Lower leg skin (tissue), 3 donors: ENCODE results near the gene NBAS.

Source experiments
- CTCF ChIP-seq, 3 donors: fragments of 450-650 bp; IDR thresholded peaks; one replicate each; pipeline ENCODE4 v1.5.1; 2016; ENCODE audit warnings: antibody characterized with exemption in 3 of 3, mild to moderate bottlenecking in 3 of 3, moderate library complexity in 2 of 3
- POLR2A ChIP-seq, 2 donors: fragments of 450-650 bp; IDR thresholded peaks; one replicate each; pipeline ENCODE4 v1.6.1; 2016 to 2017; ENCODE audit warnings: antibody characterized with exemption in 2 of 2, mild to moderate bottlenecking in 1 of 2, moderate library complexity in 1 of 2

GRCh38 chr2:15378148-15378908 is 182.8 kb downstream of the NBAS start:
- no peak for TF ChIP-seq CTCF (IDR thresholded peaks at IDR 0.05)
- TF ChIP-seq POLR2A (IDR thresholded peaks at IDR 0.05) = no peak
